B cell (primary cell): ENCODE results near the gene PELI2.

Experiments used
- CTCF ChIP-seq: fragments of 200-600 bp; IDR thresholded peaks from one replicate; pipeline ENCODE4 v1.8.0; 2022; ENCODE audit warnings: antibody characterized with exemption, mild to moderate bottlenecking
- EZH2 ChIP-seq: IDR thresholded peaks from 2 replicates; pipeline ENCODE4 v1.6.1; 2012; ENCODE audit warnings: borderline replicate concordance, low read depth, mild to moderate bottlenecking, moderate library complexity, low read length; ENCODE audit not compliant: insufficient read depth, poor library complexity, severe bottlenecking

DNA sequence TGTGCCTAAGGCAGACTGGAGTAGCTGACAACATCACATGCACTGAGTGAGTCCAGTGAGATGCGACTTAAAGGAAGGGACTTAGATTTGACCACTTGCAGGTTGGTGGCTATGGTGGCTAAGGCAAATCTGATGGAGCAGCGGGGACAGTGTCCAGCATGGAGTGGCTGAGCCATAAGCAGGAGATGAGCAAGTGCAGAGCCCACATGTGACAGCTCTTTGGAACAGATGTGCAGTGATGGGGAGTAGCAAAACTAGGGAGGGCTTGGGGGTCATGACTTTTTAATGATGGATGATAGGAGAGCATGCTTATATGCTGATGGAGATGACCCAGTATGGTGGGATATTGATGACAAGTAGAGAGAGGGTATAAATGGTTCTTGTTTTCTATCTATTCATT, 80.2 kb downstream of the PELI2 start:
- no peak for TF ChIP-seq CTCF
- TF ChIP-seq EZH2: no peak
